Measurements from ENCODE around the gene BAG2. TPM values are rescaled to one million over a fixed set of nuclear protein-coding genes. Genes with fewer than 3 reads are reported as not detected.

The BAG2 gene
- polyA plus RNA-seq, 3 donors = 0.09 to 0.21 (median 0.20) TPM

- peaks cover 51 to 67% of the 10 kb centered on the region in 2 donors for H3K36me3 ChIP-seq (replicated peaks in 1 of 2; ENCODE audit: control insufficient read depth in 1 of 2, insufficient read depth in 2 of 2, low read length in 2 of 2)
- no peaks in the 10 kb centered on the region for H3K9me3 ChIP-seq (replicated peaks in 1 of 2; ENCODE audit: control insufficient read depth in 1 of 2, insufficient read depth in 1 of 2, low read length in 2 of 2)
- H3K4me3 ChIP-seq (replicated peaks in 1 of 3; ENCODE audit: low read depth in 2 of 3, low read length in 3 of 3) = no peak overlapping the region
- no peaks in the 10 kb centered on the region for H3K79me2 ChIP-seq (ENCODE audit: insufficient read depth, low read length)
- H3K4me1 ChIP-seq (ENCODE audit: control insufficient read depth in 1 of 2, insufficient read depth in 2 of 2, low read length in 2 of 2) = no peaks in the 10 kb centered on the region
- 100% methylated on average over 2 of the region's 7 CpGs for WGBS (ENCODE audit: insufficient coverage)
- intact Hi-C loops (cut with micrococcal nuclease) = no loop called here
- DNase-seq = no peak
- Mint-ChIP-seq H3K27ac (no peak overlapping the region), H3K36me3 (peaks cover 58 to 65% of the 10 kb centered on the region in 2 donors), H3K27me3 (ENCODE audit: low read depth in 3 of 3) (no peaks in the 10 kb centered on the region), H3K9me3 (no peaks in the 10 kb centered on the region), H3K4me3 (no peak overlapping the region), H3K4me1 (no peaks in the 10 kb centered on the region)
- no peaks in the 10 kb centered on the region for H4K20me1 ChIP-seq (ENCODE audit: insufficient read depth, low read length)
- H3K9ac ChIP-seq (ENCODE audit: insufficient read depth, low read length, poor library complexity, severe bottlenecking) = no peak overlapping the region
- H3K27ac ChIP-seq (ENCODE audit: low read depth in 1 of 2, low read length in 2 of 2) = no peak overlapping the region
- H3K4me2 ChIP-seq (replicated peaks; ENCODE audit: extremely low read depth, low read length, poor library complexity, severe bottlenecking) = no peak overlapping the region
- TF ChIP-seq CTCF (IDR thresholded peaks at IDR 0.05) = no peak
- H3K27me3 ChIP-seq (ENCODE audit: control insufficient read depth in 2 of 2, insufficient read depth in 2 of 2, low read length in 2 of 2) = no peaks in the 10 kb centered on the region
- no peak overlapping the region for H2AFZ ChIP-seq (ENCODE audit: insufficient read depth, low read depth, low read length, poor library complexity, severe bottlenecking)
Observed at GRCh38 chr6:57147955-57148858, 23.9 kb upstream of the BAG2 start.

GRCh38 chr6:57158658-57159057 lies 13.5 kb upstream of the BAG2 start:
- no peak overlapping the region for H3K4me3 ChIP-seq (replicated peaks in 1 of 3; ENCODE audit: low read depth in 2 of 3, low read length in 3 of 3)
- DNase-seq = no peak

More at GRCh38 chr6:57158658-57159057, 13.5 kb upstream of the BAG2 start:
- Mint-ChIP-seq H3K27ac (no peak overlapping the region), H3K9me3 (peaks cover 0 to 2% (median 0%) of the 10 kb centered on the region in 7 donors), H3K4me1 (no peaks in the 10 kb centered on the region), H3K27me3 (ENCODE audit: low read depth in 3 of 3) (no peaks in the 10 kb centered on the region), H3K36me3 (peaks cover 43 to 54% of the 10 kb centered on the region in 2 donors), H3K4me3 (no peak overlapping the region)
- Histone ChIP-seq H3K4me1 (ENCODE audit: control insufficient read depth in 1 of 2, insufficient read depth in 2 of 2, low read length in 2 of 2) (no peaks in the 10 kb centered on the region), H2AFZ (ENCODE audit: insufficient read depth, low read depth, low read length, poor library complexity, severe bottlenecking) (no peak overlapping the region), H3K27me3 (ENCODE audit: control insufficient read depth in 2 of 2, insufficient read depth in 2 of 2, low read length in 2 of 2) (no peaks in the 10 kb centered on the region), H3K9ac (ENCODE audit: insufficient read depth, low read length, poor library complexity, severe bottlenecking) (no peak overlapping the region), H3K79me2 (ENCODE audit: insufficient read depth, low read length) (no peaks in the 10 kb centered on the region), H4K20me1 (ENCODE audit: insufficient read depth, low read length) (no peaks in the 10 kb centered on the region), H3K9me3 (replicated peaks in 1 of 2; ENCODE audit: control insufficient read depth in 1 of 2, insufficient read depth in 1 of 2, low read length in 2 of 2) (no peaks in the 10 kb centered on the region), H3K36me3 (replicated peaks in 1 of 2; ENCODE audit: control insufficient read depth in 1 of 2, insufficient read depth in 2 of 2, low read length in 2 of 2) (peaks cover 30 to 82% of the 10 kb centered on the region in 2 donors), H3K4me2 (replicated peaks; ENCODE audit: extremely low read depth, low read length, poor library complexity, severe bottlenecking) (no peak overlapping the region), H3K27ac (ENCODE audit: low read depth in 1 of 2, low read length in 2 of 2) (no peak overlapping the region)
- intact Hi-C loops (cut with micrococcal nuclease) = no loop called here
- TF ChIP-seq CTCF (IDR thresholded peaks at IDR 0.05) = no peak
